PFSK-1 (cell line): ENCODE data around the gene LRCH1.

ENCODE experiments used
- FOXP2 ChIP-seq: optimal IDR thresholded peaks from 2 replicates; pipeline ENCODE3; 2011; ENCODE audit warnings: borderline replicate concordance, control low read depth, inconsistent platforms; ENCODE audit not compliant: insufficient read depth; ENCODE audit errors: extremely low read length, extremely low read depth
- POLR2AphosphoS5 ChIP-seq: IDR thresholded peaks from 2 replicates; pipeline ENCODE4 v1.6.1; 2012; ENCODE audit warnings: low read depth, mild to moderate bottlenecking, control low read depth, low read length, moderate library complexity
- SIN3A ChIP-seq: IDR thresholded peaks from 2 replicates; pipeline ENCODE4 v1.6.1; 2012; ENCODE audit warnings: mild to moderate bottlenecking, low read length, moderate library complexity, borderline replicate concordance; ENCODE audit not compliant: insufficient read depth
- TAF1 ChIP-seq: IDR thresholded peaks from 2 replicates; pipeline ENCODE4 v1.6.1; 2012; ENCODE audit warnings: low read length, control low read depth, borderline replicate concordance; ENCODE audit not compliant: insufficient read depth
- TF ChIP-seq, protein P1 (sequence below), 2 experiments: IDR thresholded peaks; 2 replicates each; pipeline versions ENCODE4 v1.6.1 to v1.8.0; 2011 to 2012; ENCODE audit warnings: low read depth in 2 of 2, low read length in 2 of 2, control low read depth in 1 of 2, inconsistent platforms in 1 of 2, mild to moderate bottlenecking in 1 of 2, moderate library complexity in 1 of 2; ENCODE audit not compliant: insufficient read depth in 1 of 2

The LRCH1 gene

DNA sequence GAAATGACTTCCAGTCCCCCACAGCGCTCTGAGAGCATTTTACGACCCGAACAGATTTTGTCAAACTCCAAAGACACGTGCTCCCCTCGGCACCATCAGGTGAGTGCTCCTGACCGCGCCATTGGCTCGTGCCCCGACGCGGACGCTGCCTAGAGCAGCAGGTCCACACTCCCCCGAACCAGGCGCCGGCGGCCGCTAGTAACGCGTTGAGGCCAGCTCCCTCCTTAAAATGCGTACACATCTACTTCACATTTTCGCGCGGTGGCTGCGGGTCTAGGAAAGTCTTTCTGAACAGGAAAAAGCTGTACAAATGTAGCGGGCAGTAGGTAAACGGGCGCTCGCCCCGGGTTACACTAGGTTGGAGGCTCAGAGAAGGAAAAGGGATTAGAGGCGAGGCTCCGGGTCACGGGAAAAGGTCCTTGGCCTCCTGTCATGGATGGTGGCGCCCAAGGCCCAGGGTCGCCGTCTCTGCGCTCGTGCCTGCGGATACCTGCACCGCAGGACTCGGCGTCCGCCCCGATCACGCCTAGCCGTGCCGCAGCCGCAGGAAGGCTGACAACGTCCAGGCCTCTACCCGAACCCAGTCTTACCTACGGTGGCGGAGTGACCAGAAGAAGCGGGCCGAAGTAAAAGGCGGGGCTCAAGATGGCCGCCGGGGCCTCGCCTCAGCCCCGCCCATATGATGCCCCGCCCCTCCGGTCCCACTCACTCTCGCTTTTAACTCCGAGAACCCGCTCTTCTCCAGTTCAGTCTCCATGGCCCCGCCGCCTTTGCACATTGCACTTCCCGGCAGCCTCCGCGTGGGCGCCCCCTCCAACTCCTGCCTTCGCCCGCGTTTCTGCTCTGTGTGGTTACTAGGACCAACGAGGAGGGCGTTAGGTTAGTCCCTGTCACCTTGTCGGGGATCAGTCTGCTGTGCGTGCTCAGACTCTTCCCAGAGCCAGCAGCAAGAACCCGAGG lies 243.8 kb downstream of the LRCH1 start, which contains the start of gene ESD:
TSS of gene ESD (minus strand) at position 647 of the 960 bp plus-strand sequence. CDS start 5,748 bp downstream, outside the sequence.
- TF ChIP-seq, protein P1, sequence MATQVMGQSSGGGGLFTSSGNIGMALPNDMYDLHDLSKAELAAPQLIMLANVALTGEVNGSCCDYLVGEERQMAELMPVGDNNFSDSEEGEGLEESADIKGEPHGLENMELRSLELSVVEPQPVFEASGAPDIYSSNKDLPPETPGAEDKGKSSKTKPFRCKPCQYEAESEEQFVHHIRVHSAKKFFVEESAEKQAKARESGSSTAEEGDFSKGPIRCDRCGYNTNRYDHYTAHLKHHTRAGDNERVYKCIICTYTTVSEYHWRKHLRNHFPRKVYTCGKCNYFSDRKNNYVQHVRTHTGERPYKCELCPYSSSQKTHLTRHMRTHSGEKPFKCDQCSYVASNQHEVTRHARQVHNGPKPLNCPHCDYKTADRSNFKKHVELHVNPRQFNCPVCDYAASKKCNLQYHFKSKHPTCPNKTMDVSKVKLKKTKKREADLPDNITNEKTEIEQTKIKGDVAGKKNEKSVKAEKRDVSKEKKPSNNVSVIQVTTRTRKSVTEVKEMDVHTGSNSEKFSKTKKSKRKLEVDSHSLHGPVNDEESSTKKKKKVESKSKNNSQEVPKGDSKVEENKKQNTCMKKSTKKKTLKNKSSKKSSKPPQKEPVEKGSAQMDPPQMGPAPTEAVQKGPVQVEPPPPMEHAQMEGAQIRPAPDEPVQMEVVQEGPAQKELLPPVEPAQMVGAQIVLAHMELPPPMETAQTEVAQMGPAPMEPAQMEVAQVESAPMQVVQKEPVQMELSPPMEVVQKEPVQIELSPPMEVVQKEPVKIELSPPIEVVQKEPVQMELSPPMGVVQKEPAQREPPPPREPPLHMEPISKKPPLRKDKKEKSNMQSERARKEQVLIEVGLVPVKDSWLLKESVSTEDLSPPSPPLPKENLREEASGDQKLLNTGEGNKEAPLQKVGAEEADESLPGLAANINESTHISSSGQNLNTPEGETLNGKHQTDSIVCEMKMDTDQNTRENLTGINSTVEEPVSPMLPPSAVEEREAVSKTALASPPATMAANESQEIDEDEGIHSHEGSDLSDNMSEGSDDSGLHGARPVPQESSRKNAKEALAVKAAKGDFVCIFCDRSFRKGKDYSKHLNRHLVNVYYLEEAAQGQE (IDR thresholded peaks at IDR 0.05; ENCODE audit: insufficient read depth in 1 of 2, low read depth in 2 of 2, low read length in 2 of 2), result no peak
- peak; percentile 79 for TF ChIP-seq POLR2AphosphoS5

DNA sequence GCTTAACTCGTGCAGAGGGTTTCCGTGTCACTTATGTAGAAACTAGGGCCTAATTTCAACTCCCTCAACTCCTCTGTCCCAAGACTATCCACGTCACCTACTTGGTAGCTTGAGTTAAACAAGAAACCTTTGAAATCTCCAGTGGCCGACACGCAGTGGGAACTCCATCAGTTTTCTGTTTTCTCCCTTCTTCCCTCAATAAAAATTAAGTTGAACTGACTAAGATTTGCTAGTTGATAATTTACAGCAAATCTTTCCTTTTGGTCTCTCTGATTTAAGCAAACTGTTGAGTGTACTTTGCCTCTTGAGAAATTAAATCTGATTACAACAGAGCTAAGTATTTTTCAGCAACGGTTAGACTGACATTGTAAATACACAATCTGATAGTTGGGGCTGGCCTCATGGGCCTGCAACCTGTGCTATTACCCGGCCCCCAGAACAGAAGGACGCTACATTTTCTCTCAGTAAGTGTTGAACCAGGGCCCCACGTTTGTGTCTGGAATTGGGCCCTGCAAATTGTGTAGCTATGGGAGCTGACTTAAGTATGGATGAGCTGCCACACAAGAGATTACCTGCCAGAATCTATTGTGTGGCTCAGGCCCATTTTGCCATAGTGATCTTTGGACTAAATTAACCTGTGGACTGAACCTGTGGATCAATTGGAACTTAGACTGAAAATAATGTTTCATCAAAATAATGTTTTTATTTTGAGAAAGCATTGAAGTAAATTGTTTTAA lies 244.7 kb downstream of the LRCH1 start:
- no peak for TF ChIP-seq POLR2AphosphoS5
- TF ChIP-seq FOXP2, result no peak

- TF ChIP-seq FOXP2 (no peak), POLR2AphosphoS5 (no peak), TAF1 (no peak), SIN3A (no peak)
- TF ChIP-seq, protein P1 (IDR thresholded peaks at IDR 0.05; ENCODE audit: insufficient read depth in 1 of 2, low read depth in 2 of 2, low read length in 2 of 2), result no peak
These were observed 246.2 kb downstream of the LRCH1 start for GRCh38 chr13:46799139-46799538.

DNA sequence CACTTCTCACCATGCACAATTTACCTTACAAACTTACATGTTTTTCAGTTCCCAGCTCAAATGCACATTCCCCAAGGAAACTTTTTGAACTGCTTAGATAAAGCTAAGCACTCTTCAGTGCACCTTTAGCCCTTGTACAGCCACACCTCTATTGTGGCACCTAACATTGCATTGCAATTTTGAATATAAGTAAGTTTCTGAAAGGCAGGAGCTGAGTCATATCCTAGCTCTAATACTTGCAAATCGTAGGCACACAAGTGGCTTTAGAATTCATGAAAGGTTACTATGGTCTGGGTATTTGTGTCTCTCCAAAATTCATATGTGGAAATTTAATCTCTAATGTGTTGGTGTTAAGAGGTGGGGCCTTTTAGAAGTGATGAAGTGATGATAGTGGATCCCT lies 248.9 kb downstream of the LRCH1 start:
- TF ChIP-seq POLR2AphosphoS5 (no peak), FOXP2 (no peak), SIN3A (no peak), TAF1 (no peak)
- TF ChIP-seq, protein P1 (IDR thresholded peaks at IDR 0.05; ENCODE audit: insufficient read depth in 1 of 2, low read depth in 2 of 2, low read length in 2 of 2), result no peak
